RPMI8226 (cell line): ENCODE results near the gene PLEK2.
"Not testable (repeated sequence)": the region's sequence is repeated elsewhere in the genome, so short reads cannot be mapped to it uniquely, and the experiment has no call there.

Experiments used
- DNase-seq: peaks from one replicate; pipeline ENCODE4 v3.0.0-alpha.2; 2015

The PLEK2 gene

GRCh38 chr14:67357186-67357968, 54.6 kb downstream of the PLEK2 start:
- DNase-seq, result peak; percentile 7

- DNase-seq, result peak; percentile 14
Measured at GRCh38 chr14:67352055-67352454, 59.9 kb downstream of the PLEK2 start.

- DNase-seq, result no peak
Measured at GRCh38 chr14:67345583-67345982, 66.4 kb downstream of the PLEK2 start.

GRCh38 chr14:67343601-67344230, 68.2 kb downstream of the PLEK2 start:
- no peak for DNase-seq

- not testable (repeated sequence) for DNase-seq
Measured at GRCh38 chr14:67341231-67341630, 70.7 kb downstream of the PLEK2 start.
